SK-N-MC (cell line): ENCODE measurements around the gene FXYD7.

Experiments
- DNase-seq: peaks from one replicate; pipeline ENCODE4 v3.0.0-alpha.2; 2011; ENCODE audit warnings: low read depth, low spot score
- H3K27ac ChIP-seq: fragments of 200-600 bp; sonication (generic); 2 replicates; pipeline ENCODE4 v1.5.1; 2016; ENCODE audit warnings: mixed run types
- H3K36me3 ChIP-seq: fragments of 200-600 bp; sonication (generic); 2 replicates; pipeline ENCODE4 v1.6.1; 2017; ENCODE audit warnings: antibody characterized with exemption, low read length, mixed read lengths; ENCODE audit not compliant: insufficient read depth
- H3K4me3 ChIP-seq: fragments of 200-600 bp; sonication (generic); 2 replicates; pipeline ENCODE4 v1.5.1; 2016
- H3K9ac ChIP-seq: fragments of 200-600 bp; sonication (generic); 2 replicates; pipeline ENCODE4 v1.8.0; 2017; ENCODE audit warnings: mixed run types, mixed read lengths; ENCODE audit not compliant: insufficient read length
- H3K9me3 ChIP-seq: fragments of 200-600 bp; sonication (generic); 2 replicates; pipeline ENCODE4 v1.6.1; 2017; ENCODE audit warnings: low read depth, mild to moderate bottlenecking, antibody characterized with exemption, low read length, moderate library complexity, mixed read lengths
- EZH2 ChIP-seq: fragments of 200-600 bp; sonication (generic); IDR thresholded peaks from one replicate; pipeline ENCODE4 v1.6.1; 2017; ENCODE audit warnings: antibody characterized with exemption
- FOXP2 ChIP-seq: optimal IDR thresholded peaks from 2 replicates; pipeline ENCODE3; 2011; ENCODE audit warnings: mild to moderate bottlenecking, moderate library complexity; ENCODE audit not compliant: insufficient read depth; ENCODE audit errors: extremely low read length, control extremely low read depth
- POLR2AphosphoS5 ChIP-seq: IDR thresholded peaks from 2 replicates; pipeline ENCODE4 v1.6.1; 2012; ENCODE audit warnings: mild to moderate bottlenecking, low read depth, low read length, borderline replicate concordance

FXYD7 gene

DNA sequence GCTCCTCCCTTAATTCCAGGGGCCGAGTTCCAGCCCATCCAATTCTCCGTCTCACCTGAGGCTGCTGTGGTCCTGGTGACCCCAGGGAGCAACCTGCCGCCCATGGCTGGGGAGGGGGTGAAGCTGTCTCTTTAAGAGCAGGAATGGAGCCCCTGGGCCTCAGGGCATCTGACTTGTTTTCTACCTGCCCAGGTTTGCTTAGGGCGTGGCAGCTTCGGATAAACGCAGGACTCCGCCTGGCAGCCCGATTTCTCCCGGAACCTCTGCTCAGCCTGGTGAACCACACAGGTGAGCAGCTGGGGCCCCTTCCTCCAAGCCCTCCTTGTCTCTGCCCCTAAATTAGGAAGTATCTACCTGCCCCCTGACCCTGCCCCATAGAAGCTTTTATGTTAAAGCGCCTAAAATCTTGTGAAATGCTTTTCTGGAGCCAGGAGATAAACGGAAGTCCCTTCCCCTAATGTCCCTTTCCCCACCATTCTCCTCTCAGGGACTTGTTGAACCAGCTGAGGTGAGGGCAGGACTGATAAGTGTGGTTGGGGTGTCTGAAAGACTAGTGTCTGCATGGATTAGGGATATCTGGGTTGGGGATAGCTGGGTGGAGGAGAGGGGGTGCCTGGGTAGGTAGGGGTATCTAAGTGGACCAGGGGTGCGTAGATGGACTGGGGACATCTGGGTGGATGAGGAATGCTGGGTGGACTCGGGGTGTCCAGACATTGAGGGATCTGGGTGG is 26.8 kb upstream of the FXYD7 start:
- H3K9ac ChIP-seq: no peak overlapping the region
- H3K9me3 ChIP-seq: no peaks in the 10 kb centered on the region
- no peak overlapping the region for H3K4me3 ChIP-seq
- H3K36me3 ChIP-seq: no peaks in the 10 kb centered on the region
- DNase-seq: no peak
- TF ChIP-seq FOXP2: no peak
- no peak for TF ChIP-seq POLR2AphosphoS5
- no peak for TF ChIP-seq EZH2
- no peak overlapping the region for H3K27ac ChIP-seq

DNA sequence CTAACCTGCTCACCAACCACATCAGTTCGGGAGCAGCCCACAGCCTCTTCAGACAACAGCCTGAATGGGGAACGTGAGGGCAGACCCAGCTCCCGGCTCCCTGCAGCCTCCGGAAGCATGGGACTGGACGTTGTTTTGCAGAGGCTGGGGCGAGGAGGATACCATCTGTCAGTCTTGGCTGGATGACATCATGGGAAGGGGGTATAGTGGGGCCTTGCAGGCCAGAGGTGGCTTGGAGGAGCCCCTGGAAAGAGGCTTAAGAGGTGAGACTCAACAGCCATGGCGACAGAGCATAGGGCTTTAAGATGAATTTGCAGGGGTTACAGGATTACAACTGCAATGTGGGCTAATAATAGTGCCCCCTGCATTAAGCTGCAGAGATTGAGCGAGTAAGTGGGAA is 25.9 kb upstream of the FXYD7 start:
- TF ChIP-seq EZH2 (no peak), FOXP2 (no peak), POLR2AphosphoS5 (no peak)
- Histone ChIP-seq H3K9ac (no peak overlapping the region), H3K27ac (no peak overlapping the region), H3K4me3 (no peak overlapping the region), H3K9me3 (no peaks in the 10 kb centered on the region), H3K36me3 (no peaks in the 10 kb centered on the region)
- DNase-seq: no peak

DNA sequence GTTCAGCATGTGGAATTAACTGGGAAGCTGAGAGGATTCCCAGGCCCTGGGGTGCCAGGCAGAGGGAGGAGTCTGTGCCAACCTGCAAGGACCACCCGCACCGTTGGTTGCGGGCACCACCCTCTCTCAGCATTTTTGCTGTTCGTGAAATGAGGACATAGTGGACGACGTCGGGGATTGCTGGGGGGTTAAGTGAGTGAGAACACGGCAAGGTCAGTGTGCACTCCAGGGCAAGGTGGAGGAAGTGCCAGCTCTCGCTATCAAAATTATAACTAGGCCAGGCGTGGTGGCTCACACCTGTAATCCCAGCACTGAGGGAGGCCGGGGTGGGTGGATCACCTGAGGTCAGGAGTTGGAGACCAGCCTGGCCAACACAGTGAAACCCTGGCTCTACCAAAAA is 25.3 kb upstream of the FXYD7 start:
- DNase-seq: no peak
- no peak overlapping the region for H3K4me3 ChIP-seq
- no peaks in the 10 kb centered on the region for H3K36me3 ChIP-seq
- H3K9me3 ChIP-seq: no peaks in the 10 kb centered on the region
- TF ChIP-seq FOXP2: no peak
- no peak for TF ChIP-seq POLR2AphosphoS5
- TF ChIP-seq EZH2: no peak
- H3K9ac ChIP-seq: no peak overlapping the region
- H3K27ac ChIP-seq: no peak overlapping the region

DNA sequence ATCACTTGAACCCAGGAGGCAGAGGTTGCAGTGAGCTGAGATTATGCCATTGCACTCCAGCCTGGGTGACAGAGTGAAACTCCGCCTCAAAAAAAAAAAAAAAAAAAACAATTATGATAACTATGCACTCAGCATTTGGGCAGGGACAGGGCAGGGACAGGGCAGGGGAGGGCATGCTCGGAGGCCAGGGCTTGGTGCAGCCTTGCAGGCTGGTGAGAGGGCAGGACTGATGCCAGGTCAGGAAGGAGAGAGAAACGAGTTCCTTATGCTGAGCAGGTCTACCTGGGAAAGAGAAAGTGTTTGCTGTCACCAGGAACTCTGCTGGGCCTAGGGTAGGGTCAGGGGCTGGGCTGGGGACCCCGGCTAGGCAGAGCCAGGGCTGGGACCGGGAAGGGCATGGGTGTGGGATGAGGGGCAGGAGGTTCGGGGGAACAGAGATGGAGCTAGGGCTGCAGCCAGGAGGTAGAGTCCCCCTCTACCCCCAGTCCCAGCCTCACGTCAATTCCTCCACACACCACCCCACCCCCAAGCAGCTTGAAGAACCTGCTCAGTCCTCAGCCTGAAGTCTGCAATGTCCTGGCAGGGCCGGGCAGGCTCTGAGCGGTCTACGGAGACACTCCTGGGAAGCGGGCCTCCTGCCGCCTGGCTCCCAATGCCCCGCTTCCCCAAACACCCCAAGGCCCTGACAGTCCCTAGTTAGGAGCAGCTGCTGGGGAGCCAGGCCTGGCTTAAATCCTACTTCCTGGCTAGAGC is 24.6 kb upstream of the FXYD7 start:
- H3K9ac ChIP-seq: no peak overlapping the region
- TF ChIP-seq FOXP2 (no peak), EZH2 (no peak), POLR2AphosphoS5 (no peak)
- no peaks in the 10 kb centered on the region for H3K9me3 ChIP-seq
- no peak overlapping the region for H3K27ac ChIP-seq
- no peak for DNase-seq
- H3K36me3 ChIP-seq: no peaks in the 10 kb centered on the region
- no peak overlapping the region for H3K4me3 ChIP-seq

DNA sequence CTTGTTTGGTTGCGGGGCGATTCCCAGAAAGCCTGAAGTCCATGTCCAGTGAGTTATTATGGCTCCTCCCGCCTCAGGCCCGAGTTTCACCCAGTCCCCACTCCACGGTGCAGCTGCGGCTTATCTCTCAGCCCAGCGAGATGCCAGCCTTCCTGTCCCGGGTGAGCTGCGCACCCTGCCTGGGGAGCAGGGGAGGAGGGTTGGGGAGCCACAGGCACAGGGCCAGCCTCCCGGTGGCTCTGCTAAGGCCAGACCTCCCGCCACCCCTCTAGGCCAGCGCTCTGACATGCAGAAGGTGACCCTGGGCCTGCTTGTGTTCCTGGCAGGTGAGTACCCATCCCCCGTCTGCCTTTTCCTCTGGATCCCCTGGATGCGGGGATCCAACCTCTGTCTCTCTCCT is 24.0 kb upstream of the FXYD7 start:
- no peak for TF ChIP-seq FOXP2
- no peak overlapping the region for H3K27ac ChIP-seq
- no peak overlapping the region for H3K4me3 ChIP-seq
- no peaks in the 10 kb centered on the region for H3K9me3 ChIP-seq
- DNase-seq: no peak
- no peaks in the 10 kb centered on the region for H3K36me3 ChIP-seq
- no peak overlapping the region for H3K9ac ChIP-seq

DNA sequence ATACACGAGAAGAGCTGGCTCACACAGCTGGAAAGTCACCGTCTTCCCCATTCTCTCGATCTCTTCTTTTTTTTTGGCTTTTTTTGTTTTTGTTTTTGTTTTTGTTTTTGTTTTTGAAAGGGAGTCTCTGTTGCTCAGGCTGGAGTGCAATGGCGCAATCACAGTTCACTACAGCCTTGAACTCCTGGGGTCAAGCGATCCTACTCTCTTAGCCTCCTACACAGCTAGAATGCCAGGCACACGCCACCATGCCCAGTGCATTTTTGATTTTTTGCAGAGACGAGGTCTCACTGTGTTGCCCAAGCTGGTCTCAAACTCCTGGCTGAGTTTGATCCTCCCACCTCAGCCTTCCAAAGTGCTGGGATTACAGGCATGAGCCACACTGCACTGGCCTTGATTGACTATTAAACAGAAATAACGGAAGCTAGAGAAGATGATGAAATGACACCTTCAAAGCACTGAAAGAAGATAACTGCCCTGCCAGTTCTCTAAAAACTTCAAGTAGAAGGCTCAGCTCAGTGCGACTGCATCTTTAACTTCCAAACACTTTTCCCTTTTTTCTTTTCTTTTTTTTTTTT is 23.4 kb upstream of the FXYD7 start:
- Histone ChIP-seq H3K4me3 (no peak overlapping the region), H3K27ac (no peak overlapping the region)

DNA sequence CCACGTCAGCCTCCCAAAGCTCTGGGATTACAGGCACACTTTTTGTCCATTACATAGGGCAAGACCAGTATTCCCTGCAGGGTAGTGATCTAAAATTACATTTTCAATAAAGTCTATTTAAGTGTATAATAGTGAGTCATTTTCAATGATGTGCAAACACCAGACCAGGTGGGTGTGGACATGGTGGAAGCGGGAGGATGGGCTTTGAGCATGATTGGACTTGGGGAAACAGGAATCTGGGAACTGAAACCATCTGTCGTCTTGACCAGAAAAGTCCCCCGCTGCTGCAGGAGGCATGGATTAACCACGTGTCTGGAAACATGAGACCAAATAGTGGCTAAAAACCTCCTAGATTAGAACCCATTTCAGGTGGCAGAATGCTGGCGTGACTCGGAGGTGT is 22.6 kb upstream of the FXYD7 start:
- Histone ChIP-seq H3K9me3 (no peaks in the 10 kb centered on the region), H3K27ac (no peak overlapping the region), H3K36me3 (no peaks in the 10 kb centered on the region), H3K9ac (no peak overlapping the region), H3K4me3 (no peak overlapping the region)
- TF ChIP-seq FOXP2: no peak
- TF ChIP-seq EZH2: no peak
- TF ChIP-seq POLR2AphosphoS5: no peak
- DNase-seq: no peak

More for the DNA sequence above, 23.4 kb upstream of the FXYD7 start:
- H3K36me3 ChIP-seq: no peaks in the 10 kb centered on the region
- H3K9me3 ChIP-seq: no peaks in the 10 kb centered on the region
- no peak for TF ChIP-seq POLR2AphosphoS5
- TF ChIP-seq EZH2: no peak
- no peak for TF ChIP-seq FOXP2
- H3K9ac ChIP-seq: no peak overlapping the region
- no peak for DNase-seq

DNA sequence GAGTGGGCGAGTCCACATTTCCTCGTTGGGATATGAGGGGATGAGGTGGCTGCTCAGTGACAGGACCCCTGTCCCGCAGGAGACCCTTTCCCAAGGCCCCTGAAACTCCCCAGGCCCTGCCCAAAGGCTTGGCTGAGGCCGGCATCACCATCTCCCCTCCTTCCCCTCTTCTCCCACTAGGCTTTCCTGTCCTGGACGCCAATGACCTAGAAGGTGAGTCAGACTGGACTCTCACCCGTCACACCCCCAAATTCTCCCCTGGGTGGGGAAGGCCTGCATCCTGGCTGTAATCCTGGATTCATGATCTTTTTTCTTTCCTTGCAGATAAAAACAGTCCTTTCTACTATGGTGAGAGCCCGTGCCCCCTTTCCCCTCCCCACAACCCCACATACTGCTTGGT is 22.2 kb upstream of the FXYD7 start:
- Histone ChIP-seq H3K9me3 (no peaks in the 10 kb centered on the region), H3K27ac (no peak overlapping the region), H3K4me3 (no peak overlapping the region), H3K36me3 (no peaks in the 10 kb centered on the region), H3K9ac (no peak overlapping the region)
- TF ChIP-seq POLR2AphosphoS5 (no peak), EZH2 (no peak), FOXP2 (no peak)
- no peak for DNase-seq
